ENCODE results near the gene SMS. TPM values are rescaled to one million over a fixed set of nuclear protein-coding genes. Genes with fewer than 3 reads are reported as not detected.

SMS gene
- total RNA-seq, 2 experiments from 2014 or later = 17.8 to 19.6 TPM

DNA sequence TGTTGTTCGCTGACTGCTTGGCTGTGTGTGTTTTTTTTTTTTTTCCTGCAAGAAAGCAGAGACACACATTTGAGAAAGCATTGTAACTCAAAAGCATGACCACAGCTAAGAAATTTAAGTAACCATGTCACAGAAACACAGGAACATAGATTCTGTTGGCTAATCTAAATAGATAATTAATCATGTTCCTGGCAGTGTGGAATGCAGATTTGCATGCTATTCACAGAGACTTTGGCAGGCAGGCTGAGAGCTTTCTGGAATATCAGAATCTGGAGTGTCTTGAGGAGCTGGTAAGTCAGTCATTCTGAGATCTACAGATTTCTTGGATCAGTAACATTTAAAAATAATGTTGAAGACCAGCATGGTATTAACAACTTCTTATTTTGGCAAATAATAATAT, 33.2 kb upstream of the SMS start:
- Mint-ChIP-seq H3K9me3 (no peaks in the 10 kb centered on the region), H3K27ac (no peak overlapping the region), H3K27me3 (no peaks in the 10 kb centered on the region), H3K4me3 (no peak overlapping the region), H3K4me1 (ENCODE audit: low read depth) (no peaks in the 10 kb centered on the region), H3K36me3 (ENCODE audit: low read depth) (peaks cover 9% of the 10 kb centered on the region)
- no peaks in the 10 kb centered on the region for H3K36me3 ChIP-seq (ENCODE audit: insufficient read depth, low read length)
- ChIA-PET POLR2A (no interaction called here), CTCF (no interaction called here)
- H3K4me3 ChIP-seq (ENCODE audit: low read length) = no peak overlapping the region
- H3K9me3 ChIP-seq (ENCODE audit: control insufficient read depth in 1 of 2, insufficient read depth in 1 of 2, low read length in 2 of 2) = no peaks in the 10 kb centered on the region
- H3K27me3 ChIP-seq (ENCODE audit: control insufficient read depth in 1 of 2, insufficient read depth in 2 of 2, low read length in 2 of 2) = no peaks in the 10 kb centered on the region
- ATAC-seq (ENCODE audit: poor library complexity) (no peak), DNase-seq (no peak)
- TF ChIP-seq, protein P1, sequence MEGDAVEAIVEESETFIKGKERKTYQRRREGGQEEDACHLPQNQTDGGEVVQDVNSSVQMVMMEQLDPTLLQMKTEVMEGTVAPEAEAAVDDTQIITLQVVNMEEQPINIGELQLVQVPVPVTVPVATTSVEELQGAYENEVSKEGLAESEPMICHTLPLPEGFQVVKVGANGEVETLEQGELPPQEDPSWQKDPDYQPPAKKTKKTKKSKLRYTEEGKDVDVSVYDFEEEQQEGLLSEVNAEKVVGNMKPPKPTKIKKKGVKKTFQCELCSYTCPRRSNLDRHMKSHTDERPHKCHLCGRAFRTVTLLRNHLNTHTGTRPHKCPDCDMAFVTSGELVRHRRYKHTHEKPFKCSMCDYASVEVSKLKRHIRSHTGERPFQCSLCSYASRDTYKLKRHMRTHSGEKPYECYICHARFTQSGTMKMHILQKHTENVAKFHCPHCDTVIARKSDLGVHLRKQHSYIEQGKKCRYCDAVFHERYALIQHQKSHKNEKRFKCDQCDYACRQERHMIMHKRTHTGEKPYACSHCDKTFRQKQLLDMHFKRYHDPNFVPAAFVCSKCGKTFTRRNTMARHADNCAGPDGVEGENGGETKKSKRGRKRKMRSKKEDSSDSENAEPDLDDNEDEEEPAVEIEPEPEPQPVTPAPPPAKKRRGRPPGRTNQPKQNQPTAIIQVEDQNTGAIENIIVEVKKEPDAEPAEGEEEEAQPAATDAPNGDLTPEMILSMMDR (IDR thresholded peaks at IDR 0.05) = no peak
- intact Hi-C loops (cut with DNase I, micrococcal nuclease) = no loop called here
- H3K4me1 ChIP-seq (ENCODE audit: insufficient read depth, low read length) = no peaks in the 10 kb centered on the region
- H3K27ac ChIP-seq (ENCODE audit: low read depth in 1 of 2, low read length in 2 of 2) = no peak overlapping the region

- CTCF ChIA-PET = no interaction called here
- Histone ChIP-seq H3K27ac (ENCODE audit: low read depth in 1 of 2, low read length in 2 of 2) (no peak overlapping the region), H3K4me3 (ENCODE audit: low read length) (no peak overlapping the region), H3K4me1 (ENCODE audit: insufficient read depth, low read length) (no peaks in the 10 kb centered on the region), H3K36me3 (ENCODE audit: insufficient read depth, low read length) (no peaks in the 10 kb centered on the region), H3K27me3 (ENCODE audit: control insufficient read depth in 1 of 2, insufficient read depth in 2 of 2, low read length in 2 of 2) (no peaks in the 10 kb centered on the region), H3K9me3 (ENCODE audit: control insufficient read depth in 1 of 2, insufficient read depth in 1 of 2, low read length in 2 of 2) (no peaks in the 10 kb centered on the region)
- Mint-ChIP-seq H3K36me3 (ENCODE audit: low read depth) (no peaks in the 10 kb centered on the region), H3K4me1 (ENCODE audit: low read depth) (no peaks in the 10 kb centered on the region), H3K27me3 (no peaks in the 10 kb centered on the region), H3K4me3 (no peak overlapping the region), H3K27ac (no peak overlapping the region), H3K9me3 (no peaks in the 10 kb centered on the region)
- no peak for DNase-seq
- intact Hi-C loops (cut with DNase I, micrococcal nuclease) = no loop called here
- TF ChIP-seq, protein P1 (IDR thresholded peaks at IDR 0.05) = no peak
- no peak for ATAC-seq (ENCODE audit: poor library complexity)
- POLR2A ChIA-PET = no interaction called here
Observed at GRCh38 chrX:21911481-21911880, 29.0 kb upstream of the SMS start.

- Histone ChIP-seq H3K36me3 (ENCODE audit: insufficient read depth, low read length) (no peaks in the 10 kb centered on the region), H3K4me3 (ENCODE audit: low read length) (no peak overlapping the region), H3K4me1 (ENCODE audit: insufficient read depth, low read length) (no peaks in the 10 kb centered on the region), H3K27ac (ENCODE audit: low read depth in 1 of 2, low read length in 2 of 2) (no peak overlapping the region), H3K27me3 (ENCODE audit: control insufficient read depth in 1 of 2, insufficient read depth in 2 of 2, low read length in 2 of 2) (no peaks in the 10 kb centered on the region), H3K9me3 (ENCODE audit: control insufficient read depth in 1 of 2, insufficient read depth in 1 of 2, low read length in 2 of 2) (no peaks in the 10 kb centered on the region)
- no peaks in the 10 kb centered on the region for H3K36me3 Mint-ChIP-seq (ENCODE audit: low read depth)
- no peak for ATAC-seq (ENCODE audit: poor library complexity)
- H3K9me3 Mint-ChIP-seq = no peaks in the 10 kb centered on the region
- no peaks in the 10 kb centered on the region for H3K27me3 Mint-ChIP-seq
- H3K4me3 Mint-ChIP-seq = no peak overlapping the region
- TF ChIP-seq, protein P1 (IDR thresholded peaks at IDR 0.05) = no peak
- ChIA-PET POLR2A (no interaction called here), CTCF (no interaction called here)
- H3K27ac Mint-ChIP-seq = no peak overlapping the region
- intact Hi-C loops (cut with DNase I, micrococcal nuclease) = no loop called here
- no peak for DNase-seq
- H3K4me1 Mint-ChIP-seq (ENCODE audit: low read depth) = no peaks in the 10 kb centered on the region
Observed at GRCh38 chrX:21912220-21912619, 28.3 kb upstream of the SMS start.
